ENCODE data around the gene WHRN.

Gene WHRN

GRCh38 chr9:114505187-114506081 lies at the start of gene WHRN:
TSS of gene WHRN (minus strand) at chr9:114505473. CDS start at chr9:114504801, 672 bp downstream.
- peak; percentile 96 for DNase-seq (ENCODE audit: low spot score)

DNA sequence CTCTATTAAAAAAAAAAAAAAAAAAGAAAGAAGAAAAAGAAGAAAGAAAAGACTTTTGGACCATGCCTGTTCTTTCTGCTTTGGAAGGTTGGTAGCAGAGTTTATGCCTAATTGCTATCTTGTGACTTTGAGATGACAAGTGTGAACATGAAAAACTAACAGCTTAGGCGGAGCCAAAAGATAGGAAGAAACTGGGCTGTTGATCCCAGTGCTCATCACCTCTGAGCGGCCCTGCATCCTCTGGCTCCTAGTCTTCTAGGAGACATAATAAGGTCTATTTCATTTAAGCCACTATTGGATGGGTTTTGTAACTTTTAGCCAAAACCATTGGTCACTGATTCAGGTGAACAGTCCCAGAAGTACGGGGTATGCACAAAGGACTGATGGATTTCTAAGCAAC lies 47.9 kb upstream of the WHRN start:
- DNase-seq (ENCODE audit: low spot score), result no peak

- no peak for DNase-seq (ENCODE audit: low spot score)
These were observed 47.4 kb upstream of the WHRN start for GRCh38 chr9:114552706-114553105.

- DNase-seq (ENCODE audit: low spot score), result peak; percentile 37
These were observed 46.7 kb upstream of the WHRN start for GRCh38 chr9:114551750-114552685.

GRCh38 chr9:114549697-114550330 lies 44.5 kb upstream of the WHRN start:
- no peak for DNase-seq (ENCODE audit: low spot score)

DNA sequence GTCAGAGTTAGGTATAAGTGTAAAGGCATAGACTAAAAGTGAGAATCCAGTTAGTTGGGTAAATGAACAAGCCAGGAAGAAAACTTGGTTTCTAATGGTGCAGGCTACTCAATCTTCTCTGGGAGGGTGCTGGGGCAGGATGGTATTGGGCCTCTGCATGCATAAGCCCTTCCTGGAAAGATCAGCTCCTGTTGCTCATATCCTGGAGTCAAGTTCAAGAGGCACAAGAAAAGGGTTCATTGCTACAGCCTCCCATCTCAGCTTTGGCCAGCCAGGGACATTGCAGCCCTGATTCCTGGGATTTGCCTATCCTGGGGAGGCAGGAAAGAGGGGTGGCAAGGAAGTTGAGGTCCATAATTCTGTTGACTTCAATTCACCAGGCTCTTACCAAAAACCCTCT lies 41.6 kb upstream of the WHRN start:
- no peak for DNase-seq (ENCODE audit: low spot score)

GRCh38 chr9:114545055-114545454 lies 39.8 kb upstream of the WHRN start:
- no peak for DNase-seq (ENCODE audit: low spot score)

- no peak for DNase-seq (ENCODE audit: low spot score)
These were observed 34.6 kb upstream of the WHRN start for GRCh38 chr9:114539701-114540380.

- DNase-seq (ENCODE audit: low spot score), result no peak
These were observed 33.0 kb upstream of the WHRN start for GRCh38 chr9:114538241-114538640.

- no peak for DNase-seq (ENCODE audit: low spot score)
These were observed 27.4 kb upstream of the WHRN start for GRCh38 chr9:114532561-114533237.

DNA sequence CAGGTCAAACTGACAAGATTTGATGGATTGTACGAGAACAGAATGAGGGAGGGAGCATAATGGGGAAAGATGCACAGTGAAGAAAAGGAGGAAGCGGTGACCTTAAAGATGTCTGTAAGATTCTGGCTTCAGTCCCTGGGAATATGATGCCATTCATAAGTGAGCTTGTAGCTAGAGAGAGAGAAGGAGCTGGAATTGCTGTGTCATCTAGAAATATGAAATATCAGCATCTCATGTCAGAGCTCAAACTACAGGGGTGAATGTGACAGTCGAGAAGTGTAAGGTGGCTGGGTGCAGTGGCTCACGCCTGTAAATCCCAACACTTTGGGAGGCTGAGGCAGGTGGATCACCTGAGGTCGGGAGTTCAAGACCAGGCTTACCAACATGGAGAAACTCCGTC lies 24.0 kb upstream of the WHRN start:
- DNase-seq (ENCODE audit: low spot score), result no peak

DNA sequence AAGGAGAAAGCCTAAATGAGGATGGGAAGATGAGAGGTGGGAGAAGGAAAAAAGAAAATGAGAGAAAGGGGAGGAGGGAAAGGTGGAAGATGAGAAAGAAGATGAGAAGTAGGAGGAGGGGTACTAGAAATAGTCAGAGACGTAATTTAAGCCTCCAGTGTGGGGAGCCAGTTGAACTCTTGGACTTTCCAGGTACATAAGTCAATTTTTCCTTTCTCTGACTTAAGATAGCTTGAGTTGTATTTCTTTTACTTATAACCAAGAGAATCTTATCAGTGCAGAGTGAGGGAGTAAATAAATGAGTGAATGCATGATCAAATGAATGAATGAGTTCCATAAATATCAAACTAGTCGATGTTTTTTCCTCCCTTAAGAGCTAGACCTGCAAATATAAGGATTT lies 21.5 kb upstream of the WHRN start:
- no peak for DNase-seq (ENCODE audit: low spot score)

DNA sequence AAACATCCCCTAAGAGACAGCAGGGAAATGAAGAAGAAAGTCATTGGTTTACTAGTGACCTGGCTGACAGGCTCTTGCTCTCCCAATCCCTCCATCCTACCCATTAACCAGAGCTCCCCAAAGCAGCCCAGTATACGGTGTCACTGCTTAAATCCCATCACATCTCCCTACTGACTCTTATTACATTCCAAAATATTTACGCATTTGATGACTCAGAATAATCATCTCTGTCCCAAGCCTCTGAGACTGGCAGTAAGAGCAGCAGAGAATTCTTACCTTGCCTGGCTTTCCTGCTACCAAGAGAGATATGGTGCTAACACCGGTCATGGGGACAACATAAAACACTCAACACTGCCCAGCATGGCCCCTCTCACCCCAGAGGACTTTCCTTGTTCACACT lies 20.2 kb upstream of the WHRN start:
- DNase-seq (ENCODE audit: low spot score), result no peak

- DNase-seq (ENCODE audit: low spot score), result no peak
These were observed 19.0 kb upstream of the WHRN start for GRCh38 chr9:114524247-114524681.

GRCh38 chr9:114522847-114523246 lies 17.6 kb upstream of the WHRN start:
- no peak for DNase-seq (ENCODE audit: low spot score)

GRCh38 chr9:114522286-114522685 lies 17.0 kb upstream of the WHRN start:
- no peak for DNase-seq (ENCODE audit: low spot score)

- DNase-seq (ENCODE audit: low spot score), result no peak
These were observed 16.6 kb upstream of the WHRN start for GRCh38 chr9:114521846-114522245.

DNA sequence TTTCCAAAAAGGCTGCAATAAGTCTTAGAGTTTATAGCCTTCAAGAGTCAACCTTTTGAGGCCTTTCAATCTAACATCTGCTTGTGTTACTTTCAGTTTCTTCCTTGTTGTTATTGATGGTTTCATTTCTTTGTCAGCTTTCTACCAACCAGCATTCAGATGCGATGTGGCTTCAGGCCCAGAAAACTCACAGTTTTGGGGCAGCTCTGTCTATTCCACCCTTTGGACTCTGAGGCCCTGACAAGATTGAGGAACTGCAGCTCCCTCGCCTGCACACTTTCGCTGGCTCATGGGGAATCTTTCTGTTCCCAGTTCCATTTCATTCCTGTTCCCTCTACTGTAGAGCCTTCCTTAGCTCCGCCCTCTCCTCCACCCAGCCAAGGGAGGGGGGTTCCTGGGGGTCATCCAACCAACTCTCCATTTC lies 13.3 kb upstream of the WHRN start:
- no peak for DNase-seq (ENCODE audit: low spot score)

DNA sequence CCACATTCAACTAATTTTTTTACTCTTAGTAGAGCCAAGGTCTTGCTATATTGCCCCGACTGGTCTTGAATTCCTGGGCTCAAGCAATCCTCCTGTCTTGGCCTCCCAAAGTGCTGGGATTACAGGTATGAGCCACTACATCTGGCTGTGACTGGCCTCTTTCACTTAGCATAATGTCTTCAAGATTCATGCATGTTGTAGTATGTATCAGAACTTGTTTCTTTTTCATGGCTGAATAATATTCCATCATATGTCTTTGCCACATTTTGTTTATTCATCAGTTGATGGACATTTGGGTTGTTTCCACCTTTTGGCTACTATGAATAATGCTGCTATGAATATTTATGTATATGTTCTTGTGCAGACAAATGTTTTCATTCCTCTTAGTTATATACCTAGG lies 12.8 kb upstream of the WHRN start:
- no peak for DNase-seq (ENCODE audit: low spot score)

DNA sequence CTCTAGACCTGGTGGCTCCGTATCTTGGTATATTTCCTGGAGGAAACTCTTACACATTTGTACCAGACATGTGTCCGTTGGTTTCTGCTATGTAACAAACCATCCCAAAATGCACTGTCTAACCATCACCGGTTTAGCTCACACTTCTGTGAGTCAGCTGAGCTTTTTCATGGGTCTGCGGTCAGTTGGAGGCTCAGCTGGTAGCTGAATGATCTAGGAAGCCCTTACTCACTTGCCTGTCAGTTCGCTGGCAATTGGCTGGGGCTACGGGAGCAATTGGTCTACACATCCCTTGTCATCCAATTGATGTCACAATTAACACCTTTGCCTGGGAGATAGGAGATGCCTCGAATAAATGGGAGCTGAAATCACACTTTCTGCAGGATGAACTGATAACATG lies 11.6 kb upstream of the WHRN start:
- no peak for DNase-seq (ENCODE audit: low spot score)

- no peak for DNase-seq (ENCODE audit: low spot score)
These were observed 10.3 kb upstream of the WHRN start for GRCh38 chr9:114515528-114515927.
